ENCODE data around the gene GABARAPL1. TPM values are rescaled to one million over a fixed set of nuclear protein-coding genes. Genes with fewer than 3 reads are reported as not detected.

The GABARAPL1 gene
- 10 to 100 TPM in 1 of 2 donors, 1 to 10 TPM in 1; 6.9 to 25.1 TPM for total RNA-seq

GRCh38 chr12:10212739-10213131 lies at the start of gene GABARAPL1:
Gene GABARAPL1 (plus strand): TSS chr12:10212877. CDS start chr12:10213130, 253 bp downstream.
- H3K4me1 Mint-ChIP-seq = peaks cover 11% of the 10 kb centered on the region
- H3K27me3 Mint-ChIP-seq = no peaks in the 10 kb centered on the region
- no peaks in the 10 kb centered on the region for H3K9me3 Mint-ChIP-seq
- ATAC-seq (replicated peaks) = peak; percentile 69
- peak within 1 kb of the TSS; percentile 94 for H3K4me3 Mint-ChIP-seq
- H3K27ac Mint-ChIP-seq = peak within 1 kb of the TSS; percentile 98
- H3K36me3 Mint-ChIP-seq (ENCODE audit: low read depth) = peaks cover 18% of the 10 kb centered on the region

- Mint-ChIP-seq H3K27me3 (no peaks in the 10 kb centered on the region), H3K4me1 (no peaks in the 10 kb centered on the region), H3K36me3 (ENCODE audit: low read depth) (no peaks in the 10 kb centered on the region), H3K27ac (no peak overlapping the region), H3K4me3 (no peak overlapping the region), H3K9me3 (no peaks in the 10 kb centered on the region)
- ATAC-seq (replicated peaks) = no peak
These were observed 49.6 kb upstream of the GABARAPL1 start for GRCh38 chr12:10163084-10163483.

GRCh38 chr12:10165421-10165820 lies 47.3 kb upstream of the GABARAPL1 start:
- no peak for ATAC-seq (replicated peaks)
- H3K9me3 Mint-ChIP-seq = no peaks in the 10 kb centered on the region

GRCh38 chr12:10167599-10167998 lies 45.1 kb upstream of the GABARAPL1 start:
- ATAC-seq (replicated peaks) = no peak
- Mint-ChIP-seq H3K4me3 (no peak overlapping the region), H3K27ac (no peak overlapping the region)

More at GRCh38 chr12:10165421-10165820, 47.3 kb upstream of the GABARAPL1 start:
- no peak overlapping the region for H3K4me3 Mint-ChIP-seq
- no peaks in the 10 kb centered on the region for H3K27me3 Mint-ChIP-seq
- no peaks in the 10 kb centered on the region for H3K4me1 Mint-ChIP-seq
- no peaks in the 10 kb centered on the region for H3K36me3 Mint-ChIP-seq (ENCODE audit: low read depth)
- no peak overlapping the region for H3K27ac Mint-ChIP-seq

GRCh38 chr12:10169104-10169503 lies 43.6 kb upstream of the GABARAPL1 start:
- Mint-ChIP-seq H3K27ac (no peak overlapping the region), H3K36me3 (ENCODE audit: low read depth) (no peaks in the 10 kb centered on the region), H3K9me3 (no peaks in the 10 kb centered on the region), H3K27me3 (peaks cover 8% of the 10 kb centered on the region), H3K4me1 (no peaks in the 10 kb centered on the region), H3K4me3 (no peak overlapping the region)
- no peak for ATAC-seq (replicated peaks)

More at GRCh38 chr12:10167599-10167998, 45.1 kb upstream of the GABARAPL1 start:
- Mint-ChIP-seq H3K4me1 (no peaks in the 10 kb centered on the region), H3K36me3 (ENCODE audit: low read depth) (no peaks in the 10 kb centered on the region), H3K27me3 (peaks cover 7% of the 10 kb centered on the region), H3K9me3 (no peaks in the 10 kb centered on the region)

- Mint-ChIP-seq H3K27ac (no peak overlapping the region), H3K27me3 (peaks cover 12% of the 10 kb centered on the region), H3K4me1 (no peaks in the 10 kb centered on the region), H3K36me3 (ENCODE audit: low read depth) (no peaks in the 10 kb centered on the region), H3K9me3 (no peaks in the 10 kb centered on the region), H3K4me3 (no peak overlapping the region)
- ATAC-seq (replicated peaks) = no peak
These were observed 42.5 kb upstream of the GABARAPL1 start for GRCh38 chr12:10170216-10170615.

GRCh38 chr12:10171973-10172728 lies 40.5 kb upstream of the GABARAPL1 start, which contains the start of gene OLR1:
Gene OLR1 (minus strand): TSS chr12:10172132. CDS start chr12:10172077, 55 bp downstream.
- Mint-ChIP-seq H3K36me3 (ENCODE audit: low read depth) (no peaks in the 10 kb centered on the region), H3K4me1 (no peaks in the 10 kb centered on the region), H3K9me3 (no peaks in the 10 kb centered on the region), H3K27me3 (peaks cover 17% of the 10 kb centered on the region), H3K4me3 (no peak within 1 kb of the TSS), H3K27ac (no peak within 1 kb of the TSS)
- ATAC-seq (replicated peaks) = no peak

- no peak overlapping the region for H3K4me3 Mint-ChIP-seq
- H3K27ac Mint-ChIP-seq = no peak overlapping the region
- peaks cover 28% of the 10 kb centered on the region for H3K27me3 Mint-ChIP-seq
- H3K4me1 Mint-ChIP-seq = no peaks in the 10 kb centered on the region
- ATAC-seq (replicated peaks) = no peak
- H3K36me3 Mint-ChIP-seq (ENCODE audit: low read depth) = no peaks in the 10 kb centered on the region
- no peaks in the 10 kb centered on the region for H3K9me3 Mint-ChIP-seq
These were observed 37.6 kb upstream of the GABARAPL1 start for GRCh38 chr12:10174986-10175614.

- Mint-ChIP-seq H3K4me3 (no peak overlapping the region), H3K4me1 (no peaks in the 10 kb centered on the region), H3K27ac (no peak overlapping the region), H3K36me3 (ENCODE audit: low read depth) (no peaks in the 10 kb centered on the region), H3K9me3 (no peaks in the 10 kb centered on the region), H3K27me3 (peaks cover 35% of the 10 kb centered on the region)
- ATAC-seq (replicated peaks) = no peak
These were observed 36.6 kb upstream of the GABARAPL1 start for GRCh38 chr12:10175846-10176636.

GRCh38 chr12:10178821-10179220 lies 33.9 kb upstream of the GABARAPL1 start, which contains the start of gene TMEM52B:
Gene TMEM52B (plus strand): TSS chr12:10179032. CDS start chr12:10179575, 543 bp downstream.
- Mint-ChIP-seq H3K4me3 (no peak within 1 kb of the TSS), H3K27me3 (peaks cover 44% of the 10 kb centered on the region), H3K9me3 (no peaks in the 10 kb centered on the region), H3K27ac (no peak within 1 kb of the TSS), H3K36me3 (ENCODE audit: low read depth) (no peaks in the 10 kb centered on the region), H3K4me1 (peaks cover 3% of the 10 kb centered on the region)
- no peak for ATAC-seq (replicated peaks)

GRCh38 chr12:10179776-10180181 lies 32.9 kb upstream of the GABARAPL1 start:
- H3K27me3 Mint-ChIP-seq = peaks cover 49% of the 10 kb centered on the region
- no peak overlapping the region for H3K27ac Mint-ChIP-seq
- no peak overlapping the region for H3K4me3 Mint-ChIP-seq
- H3K36me3 Mint-ChIP-seq (ENCODE audit: low read depth) = no peaks in the 10 kb centered on the region
- no peak for ATAC-seq (replicated peaks)
- H3K4me1 Mint-ChIP-seq = peaks cover 3% of the 10 kb centered on the region
- no peaks in the 10 kb centered on the region for H3K9me3 Mint-ChIP-seq

GRCh38 chr12:10182354-10183049 lies 30.2 kb upstream of the GABARAPL1 start:
- H3K27me3 Mint-ChIP-seq = peaks cover 48% of the 10 kb centered on the region
- no peaks in the 10 kb centered on the region for H3K36me3 Mint-ChIP-seq (ENCODE audit: low read depth)
- peaks cover 3% of the 10 kb centered on the region for H3K4me1 Mint-ChIP-seq
- no peaks in the 10 kb centered on the region for H3K9me3 Mint-ChIP-seq
- no peak overlapping the region for H3K4me3 Mint-ChIP-seq
- H3K27ac Mint-ChIP-seq = no peak overlapping the region
- peak; percentile 83 for ATAC-seq (replicated peaks)

GRCh38 chr12:10184261-10184843 lies 28.3 kb upstream of the GABARAPL1 start:
- Mint-ChIP-seq H3K4me1 (peaks cover 3% of the 10 kb centered on the region), H3K9me3 (no peaks in the 10 kb centered on the region), H3K4me3 (no peak overlapping the region), H3K27ac (no peak overlapping the region), H3K27me3 (peaks cover 41% of the 10 kb centered on the region), H3K36me3 (ENCODE audit: low read depth) (no peaks in the 10 kb centered on the region)
- no peak for ATAC-seq (replicated peaks)
